ENCODE measurements around the gene TFAP2E.
"Not testable (repeated sequence)": the region's sequence is repeated elsewhere in the genome, so short reads cannot be mapped to it uniquely, and the experiment has no call there.

TFAP2E gene

DNA sequence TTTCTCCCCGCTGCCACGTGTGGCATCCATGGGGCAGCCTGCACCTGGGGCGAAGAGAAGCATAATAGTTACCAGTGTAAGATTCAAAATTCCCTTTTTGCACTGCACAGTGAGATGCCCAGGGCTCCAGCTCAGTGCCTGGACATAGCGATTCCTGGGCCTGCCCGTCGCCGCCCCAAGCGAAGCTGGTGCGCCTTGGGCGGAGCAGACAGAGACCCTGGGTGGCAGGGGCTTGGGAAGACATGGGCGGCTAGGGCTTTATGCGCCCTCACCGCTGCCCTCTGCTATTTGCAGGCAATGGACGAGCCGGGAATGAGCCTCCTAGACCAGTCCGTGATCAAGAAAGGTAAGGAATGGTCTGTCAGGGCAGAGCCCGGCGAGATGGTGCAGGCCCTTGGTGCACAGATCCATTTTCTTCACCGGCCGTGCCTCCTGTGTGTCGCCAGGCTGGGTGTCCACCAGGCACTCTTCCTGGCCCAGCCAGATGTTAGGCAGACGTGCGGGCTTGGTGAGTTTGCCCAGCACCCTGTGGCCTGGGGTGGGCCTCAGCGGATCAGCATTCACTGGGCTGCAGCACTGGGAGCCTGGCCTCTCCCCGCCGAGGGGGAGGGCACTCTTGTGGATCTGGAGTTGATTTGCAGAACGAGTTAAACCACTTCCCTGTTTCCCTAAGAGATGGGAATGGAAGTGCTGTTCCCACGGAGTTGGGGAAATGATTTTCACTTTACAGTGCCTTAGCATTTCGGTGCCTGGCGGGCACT is 1.7 kb downstream of the TFAP2E start:
- no peak for DNase-seq

GRCh38 chr1:35575416-35575958 is 2.4 kb downstream of the TFAP2E start:
- DNase-seq, result no peak

- no peak for DNase-seq
These were observed 3.1 kb downstream of the TFAP2E start for GRCh38 chr1:35576061-35576765.

DNA sequence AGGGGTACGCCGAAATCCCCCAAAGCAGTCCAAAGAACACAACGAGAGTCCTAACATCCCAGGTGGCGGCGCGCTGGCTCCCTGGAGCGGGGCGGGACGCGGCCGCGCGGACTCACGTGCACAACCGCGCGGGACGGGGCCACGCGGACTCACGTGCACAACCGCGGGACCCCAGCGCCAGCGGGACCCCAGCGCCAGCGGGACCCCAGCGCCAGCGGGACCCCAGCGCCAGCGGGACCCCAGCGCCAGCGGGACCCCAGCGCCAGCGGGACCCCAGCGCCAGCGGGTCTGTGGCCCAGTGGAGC is 3.6 kb downstream of the TFAP2E start:
- DNase-seq, result not testable (repeated sequence)

DNA sequence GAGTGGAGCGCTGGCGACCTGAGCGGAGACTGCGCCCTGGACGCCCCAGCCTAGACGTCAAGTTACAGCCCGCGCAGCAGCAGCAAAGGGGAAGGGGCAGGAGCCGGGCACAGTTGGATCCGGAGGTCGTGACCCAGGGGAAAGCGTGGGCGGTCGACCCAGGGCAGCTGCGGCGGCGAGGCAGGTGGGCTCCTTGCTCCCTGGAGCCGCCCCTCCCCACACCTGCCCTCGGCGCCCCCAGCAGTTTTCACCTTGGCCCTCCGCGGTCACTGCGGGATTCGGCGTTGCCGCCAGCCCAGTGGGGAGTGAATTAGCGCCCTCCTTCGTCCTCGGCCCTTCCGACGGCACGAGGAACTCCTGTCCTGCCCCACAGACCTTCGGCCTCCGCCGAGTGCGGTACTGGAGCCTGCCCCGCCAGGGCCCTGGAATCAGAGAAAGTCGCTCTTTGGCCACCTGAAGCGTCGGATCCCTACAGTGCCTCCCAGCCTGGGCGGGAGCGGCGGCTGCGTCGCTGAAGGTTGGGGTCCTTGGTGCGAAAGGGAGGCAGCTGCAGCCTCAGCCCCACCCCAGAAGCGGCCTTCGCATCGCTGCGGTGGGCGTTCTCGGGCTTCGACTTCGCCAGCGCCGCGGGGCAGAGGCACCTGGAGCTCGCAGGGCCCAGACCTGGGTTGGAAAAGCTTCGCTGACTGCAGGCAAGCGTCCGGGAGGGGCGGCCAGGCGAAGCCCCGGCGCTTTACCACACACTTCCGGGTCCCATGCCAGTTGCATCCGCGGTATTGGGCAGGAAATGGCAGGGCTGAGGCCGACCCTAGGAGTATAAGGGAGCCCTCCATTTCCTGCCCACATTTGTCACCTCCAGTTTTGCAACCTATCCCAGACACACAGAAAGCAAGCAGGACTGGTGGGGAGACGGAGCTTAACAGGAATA is 4.2 kb downstream of the TFAP2E start:
- no peak for DNase-seq

DNA sequence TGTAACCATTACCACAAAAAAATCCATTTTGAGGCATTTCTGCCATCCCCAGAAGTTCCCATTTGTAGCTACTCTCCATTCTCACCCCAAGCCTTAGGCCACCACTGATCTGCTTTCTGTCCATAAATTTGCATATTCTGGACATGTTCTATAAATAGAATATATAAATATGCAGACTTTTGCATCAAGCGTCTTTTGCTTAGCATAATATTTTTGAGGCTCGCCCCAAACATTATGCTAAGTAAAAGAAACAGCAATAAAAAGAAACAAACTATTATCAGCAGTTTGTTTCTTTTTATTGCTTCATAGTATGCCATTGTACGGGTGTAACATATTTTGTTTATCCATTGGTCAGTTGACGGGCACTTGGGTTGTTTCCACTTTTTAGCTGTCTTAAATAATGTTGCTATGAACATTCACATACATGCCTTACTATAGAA is 7.9 kb downstream of the TFAP2E start:
- DNase-seq, result no peak

- not testable (repeated sequence) for DNase-seq
These were observed 8.5 kb downstream of the TFAP2E start for GRCh38 chr1:35581621-35582020.

- no peak for DNase-seq
These were observed 12.2 kb downstream of the TFAP2E start for GRCh38 chr1:35585281-35585680.

DNA sequence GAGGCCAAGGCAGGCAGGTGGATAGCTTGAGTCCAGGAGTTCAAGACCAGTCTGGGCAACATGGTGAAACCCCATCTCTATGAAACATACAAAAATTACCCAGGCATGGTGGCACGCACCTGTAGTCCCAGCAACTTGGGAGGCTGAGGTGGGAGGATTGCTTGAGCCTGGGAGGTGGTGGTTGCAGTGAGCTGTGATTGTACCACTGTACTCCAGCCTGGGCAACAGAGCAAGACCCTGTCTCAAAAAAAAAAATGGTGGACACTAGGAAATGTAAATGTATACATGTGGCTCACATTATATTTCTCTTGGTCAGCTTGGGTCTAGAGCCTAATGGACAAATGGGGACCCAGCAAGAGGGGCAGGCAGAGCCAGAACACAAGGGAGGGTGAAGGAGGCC is 12.7 kb downstream of the TFAP2E start:
- not testable (repeated sequence) for DNase-seq

DNA sequence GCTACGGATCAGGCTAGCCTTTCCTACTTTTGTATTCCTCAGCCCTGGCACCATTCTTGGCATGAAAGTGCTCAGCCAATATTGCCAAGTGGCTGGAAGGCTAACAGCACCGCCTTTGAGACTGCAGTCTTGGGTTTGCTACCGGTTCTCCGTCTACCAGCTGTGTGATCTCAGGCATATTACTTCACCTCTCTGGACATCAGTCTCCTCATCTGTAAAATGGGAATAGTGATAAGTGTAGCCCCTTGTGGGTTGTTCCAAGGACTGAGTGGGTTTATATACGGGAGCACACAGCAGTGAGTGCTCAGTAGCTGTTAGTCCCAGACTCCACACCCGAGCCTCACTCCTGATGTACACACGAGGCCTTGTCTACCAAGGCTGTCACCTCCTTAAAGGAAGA is 13.7 kb downstream of the TFAP2E start:
- DNase-seq, result no peak

GRCh38 chr1:35587736-35588135 is 14.6 kb downstream of the TFAP2E start:
- DNase-seq, result no peak

GRCh38 chr1:35588197-35588910 is 15.2 kb downstream of the TFAP2E start:
- no peak for DNase-seq

DNA sequence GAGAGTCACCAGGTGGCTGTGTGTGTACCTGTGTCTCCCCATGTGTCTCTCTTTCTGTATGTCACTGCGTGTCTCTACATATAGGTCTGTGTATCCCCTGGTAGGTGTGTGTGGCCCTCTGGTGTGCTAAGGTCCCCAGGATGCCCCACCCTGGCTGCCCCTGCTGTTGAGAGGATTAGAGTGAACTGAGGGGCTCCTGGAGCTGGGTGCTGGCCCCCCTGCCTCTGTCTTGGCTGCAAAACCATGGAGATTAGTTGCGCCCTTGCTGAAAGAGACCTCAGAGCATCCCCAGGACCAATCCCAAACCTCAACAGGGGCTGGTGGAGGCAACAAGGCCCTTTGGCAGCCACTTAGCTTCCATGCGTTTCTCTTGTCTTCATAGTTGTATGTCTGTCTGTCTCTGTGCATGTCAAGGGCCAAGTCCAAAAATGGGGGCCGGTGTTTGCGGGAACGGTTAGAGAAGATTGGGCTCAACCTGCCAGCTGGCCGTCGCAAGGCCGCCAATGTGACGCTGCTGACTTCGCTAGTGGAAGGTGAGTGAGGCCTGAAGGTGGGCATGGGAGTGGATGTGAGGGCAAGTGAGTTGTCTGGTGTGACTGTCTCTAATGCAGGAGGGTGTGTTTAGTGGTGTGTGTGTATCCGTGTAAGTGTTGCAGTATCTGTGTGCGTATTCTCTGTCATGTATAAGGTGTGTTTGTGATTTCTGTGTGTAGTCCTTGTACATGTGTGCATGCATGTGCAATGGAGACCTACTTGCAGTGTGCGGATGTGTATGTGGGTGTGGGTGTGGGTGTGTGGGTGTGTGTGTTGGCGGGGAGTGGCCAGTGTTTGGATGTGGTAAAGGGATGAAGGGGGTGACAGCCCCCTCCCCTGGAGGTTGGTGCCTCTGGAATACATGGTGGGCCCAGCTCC is 16.7 kb downstream of the TFAP2E start:
- DNase-seq, result no peak

GRCh38 chr1:35590476-35591040 is 17.4 kb downstream of the TFAP2E start:
- DNase-seq, result no peak

DNA sequence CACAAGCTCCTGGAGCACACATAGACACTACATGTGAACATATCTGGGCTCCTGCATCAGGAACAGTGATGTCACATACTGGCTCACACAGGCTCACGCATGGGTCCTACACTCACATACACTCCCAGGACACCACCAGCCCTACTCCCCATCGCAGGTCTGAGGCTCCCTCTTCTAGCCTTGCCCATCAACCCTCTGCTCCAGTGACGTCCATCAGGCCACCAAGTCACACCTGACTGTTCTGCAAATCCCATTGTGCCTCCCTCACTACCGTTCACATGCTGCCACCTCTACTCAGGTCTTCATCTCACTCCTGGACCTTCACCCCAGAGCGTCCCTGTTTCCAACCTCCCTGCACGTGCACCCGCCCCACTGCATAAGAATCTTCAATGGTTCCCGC is 18.1 kb downstream of the TFAP2E start:
- DNase-seq, result no peak

DNA sequence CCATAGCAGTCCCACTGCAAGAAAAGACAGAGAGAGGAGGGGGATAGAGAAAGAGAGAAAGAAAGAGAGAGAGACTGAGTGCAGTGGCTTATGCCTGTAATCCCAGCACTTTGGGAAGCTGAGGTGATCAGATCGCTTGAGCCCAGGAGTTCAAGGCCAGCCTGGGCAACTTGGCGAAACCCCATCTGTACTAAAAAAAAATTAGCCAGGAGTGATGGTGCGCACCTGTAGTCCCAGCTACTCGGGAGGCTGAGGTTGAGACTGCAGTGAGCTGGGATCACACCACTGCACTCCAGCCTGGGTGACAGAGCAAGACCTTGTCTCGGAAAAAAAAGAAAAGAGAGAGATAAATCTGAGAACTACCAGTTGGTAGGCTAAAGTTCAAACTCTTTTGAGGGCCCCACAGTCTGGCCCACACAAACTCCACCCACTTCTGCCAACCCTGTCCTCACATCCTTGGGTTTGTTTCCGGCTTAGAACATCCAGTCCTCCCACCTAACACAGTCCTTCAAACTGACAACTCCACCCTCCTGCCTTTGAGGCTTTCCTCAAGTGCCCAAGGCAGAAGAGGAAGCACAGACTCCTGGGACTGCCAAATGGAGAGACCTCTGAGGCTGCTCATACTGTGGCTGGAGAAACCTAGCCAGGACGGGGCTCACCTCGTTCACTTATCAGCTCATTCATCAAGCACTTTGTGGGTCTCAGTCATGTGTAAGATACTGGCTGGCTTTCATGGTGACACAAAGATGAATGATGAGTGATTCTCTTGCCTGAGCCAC is 20.1 kb downstream of the TFAP2E start:
- DNase-seq, result no peak

DNA sequence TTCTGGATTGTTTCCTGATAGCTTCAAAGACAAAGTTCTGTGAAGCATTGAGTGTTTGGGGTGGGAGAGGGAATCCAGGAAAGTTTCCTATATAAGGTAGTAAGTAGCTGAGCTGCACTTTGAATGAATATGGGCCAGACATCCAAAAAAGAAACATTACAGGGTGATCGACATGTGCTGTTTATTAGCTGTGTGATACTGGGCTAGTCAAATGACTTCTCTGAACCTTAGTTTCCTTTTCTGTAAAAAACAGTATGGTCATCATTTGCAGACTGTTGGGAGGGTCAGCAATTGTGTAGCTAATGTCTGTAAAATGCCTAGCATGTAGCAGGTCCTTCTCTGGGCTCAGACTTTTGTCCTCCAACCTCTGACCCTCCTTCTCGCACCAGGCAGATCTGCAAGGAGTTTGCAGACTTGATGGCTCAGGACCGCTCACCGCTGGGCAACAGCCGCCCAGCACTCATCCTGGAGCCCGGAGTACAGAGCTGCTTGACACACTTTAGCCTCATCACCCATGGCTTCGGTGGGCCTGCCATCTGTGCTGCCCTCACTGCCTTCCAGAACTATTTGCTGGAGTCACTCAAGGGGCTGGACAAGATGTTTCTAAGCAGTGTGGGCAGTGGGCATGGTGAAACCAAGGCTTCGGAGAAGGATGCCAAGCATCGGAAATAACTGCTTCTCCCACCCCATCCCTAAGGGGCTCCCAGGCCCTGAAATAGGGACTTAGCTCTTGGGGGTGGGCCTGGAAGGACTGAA is 21.1 kb downstream of the TFAP2E start:
- DNase-seq, result no peak

DNA sequence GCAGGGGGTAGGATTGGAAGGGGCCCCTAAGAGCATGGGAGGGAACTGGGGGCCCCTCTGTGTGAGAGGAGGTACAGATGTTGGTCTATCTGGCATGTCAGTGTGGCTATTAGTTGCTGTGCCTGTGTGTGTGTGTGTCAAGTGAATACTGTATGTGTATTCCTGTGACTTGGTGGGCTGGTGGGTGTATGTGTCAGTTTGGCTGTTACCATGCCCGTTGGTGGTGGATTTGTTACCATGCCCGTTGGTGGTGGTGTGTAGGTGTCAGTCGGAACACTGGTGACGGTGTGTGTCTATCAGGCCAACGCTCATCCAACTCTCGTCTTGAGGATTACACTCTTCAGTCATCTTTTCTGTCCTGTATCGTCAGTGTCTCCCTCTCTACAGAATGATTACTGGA is 22.6 kb downstream of the TFAP2E start:
- DNase-seq, result no peak

GRCh38 chr1:35597870-35598269 is 24.8 kb downstream of the TFAP2E start:
- no peak for DNase-seq

Data from hippocampal formation (tissue), 2 donors.